NAMALWA (cell line): ENCODE results near the gene RRAGD.

Source experiments
- DNase-seq: peaks from one replicate; pipeline ENCODE4 v3.0.0-alpha.2; 2015; ENCODE audit warnings: low spot score

The RRAGD gene

GRCh38 chr6:89412071-89413005 is at the start of gene RRAGD:
Gene RRAGD, minus strand, starts transcription at chr6:89412273. Its CDS starts 280 bp downstream, at chr6:89411993.
- peak; percentile 84 for DNase-seq

- no peak for DNase-seq
Observed at GRCh38 chr6:89460713-89461112, 48.6 kb upstream of the RRAGD start.

- DNase-seq: no peak
Observed at GRCh38 chr6:89459501-89459900, 47.4 kb upstream of the RRAGD start.

- DNase-seq: no peak
Observed at GRCh38 chr6:89458704-89459103, 46.6 kb upstream of the RRAGD start.

GRCh38 chr6:89454300-89454699 is 42.2 kb upstream of the RRAGD start:
- DNase-seq: peak; percentile 36

GRCh38 chr6:89452281-89452680 is 40.2 kb upstream of the RRAGD start:
- no peak for DNase-seq

GRCh38 chr6:89449193-89449592 is 37.1 kb upstream of the RRAGD start:
- no peak for DNase-seq

- DNase-seq: no peak
Observed at GRCh38 chr6:89443658-89444057, 31.6 kb upstream of the RRAGD start.

- no peak for DNase-seq
Observed at GRCh38 chr6:89440200-89440599, 28.1 kb upstream of the RRAGD start.

- DNase-seq: no peak
Observed at GRCh38 chr6:89439014-89439413, 26.9 kb upstream of the RRAGD start.

- DNase-seq: no peak
Observed at GRCh38 chr6:89438248-89438647, 26.2 kb upstream of the RRAGD start.

- no peak for DNase-seq
Observed at GRCh38 chr6:89436226-89436625, 24.2 kb upstream of the RRAGD start.

GRCh38 chr6:89434954-89435353 is 22.9 kb upstream of the RRAGD start:
- DNase-seq: no peak

GRCh38 chr6:89434150-89434499 is 22.1 kb upstream of the RRAGD start:
- no peak for DNase-seq

GRCh38 chr6:89433252-89434149 is 21.4 kb upstream of the RRAGD start:
- peak; percentile 25 for DNase-seq

- peak; percentile 81 for DNase-seq
Observed at GRCh38 chr6:89432875-89433251, 20.8 kb upstream of the RRAGD start, which contains the start of gene ANKRD6. Gene ANKRD6, plus strand, starts transcription at chr6:89433152. Its CDS starts 133,825 bp downstream, at chr6:89566977.

GRCh38 chr6:89430201-89430962 is 18.3 kb upstream of the RRAGD start:
- no peak for DNase-seq

GRCh38 chr6:89416796-89417195 is 4.7 kb upstream of the RRAGD start:
- no peak for DNase-seq

GRCh38 chr6:89415185-89415584 is 3.1 kb upstream of the RRAGD start:
- no peak for DNase-seq

- no peak for DNase-seq
Observed at GRCh38 chr6:89414215-89414614, 2.1 kb upstream of the RRAGD start.

- no peak for DNase-seq
Observed at GRCh38 chr6:89413006-89413400, 930 bp upstream of the RRAGD start.
